ENCODE results near the gene FOXJ1.

Gene FOXJ1

DNA sequence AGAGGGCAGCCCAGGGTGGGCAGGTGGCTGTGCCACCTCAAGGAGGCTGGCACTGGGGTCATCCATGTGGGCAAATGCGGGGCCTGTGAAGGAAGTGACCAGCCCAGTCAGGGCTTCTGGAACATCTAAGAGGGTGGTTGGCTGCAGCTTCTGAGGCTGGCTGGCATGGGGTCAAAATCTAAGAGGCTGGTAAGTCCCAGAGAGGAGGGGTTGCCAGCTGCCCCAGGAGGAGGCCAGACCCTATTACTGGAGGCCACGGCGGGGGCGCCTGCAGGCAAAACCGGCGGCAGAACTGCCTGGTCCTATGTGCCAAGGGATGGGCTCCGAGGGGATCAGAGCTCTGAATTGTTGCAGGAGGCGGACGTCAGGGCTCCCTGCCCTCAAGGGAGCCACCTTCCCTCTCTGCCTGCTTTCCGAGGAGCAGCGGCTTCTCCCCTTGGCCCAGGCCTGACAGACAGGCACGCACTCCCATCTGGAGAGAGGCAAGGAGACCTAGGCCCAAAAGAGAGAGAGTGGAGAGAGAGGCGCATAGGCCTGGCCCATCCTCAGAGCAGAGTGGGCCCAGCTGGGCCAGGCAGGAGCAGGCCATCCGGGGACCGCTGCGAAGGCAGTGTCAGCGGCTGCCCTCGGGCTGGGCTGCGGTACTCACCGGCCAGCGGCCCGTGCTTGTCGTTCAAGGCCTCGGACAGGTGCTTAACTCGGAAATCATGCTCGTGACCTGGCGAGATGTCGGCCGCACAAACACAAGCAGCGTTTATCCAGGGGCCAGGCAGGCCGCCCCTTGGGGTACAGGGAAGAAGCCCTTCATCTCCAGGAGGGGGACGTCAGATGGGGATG is 51.1 kb downstream of the FOXJ1 start:
- no peak for DNase-seq

DNA sequence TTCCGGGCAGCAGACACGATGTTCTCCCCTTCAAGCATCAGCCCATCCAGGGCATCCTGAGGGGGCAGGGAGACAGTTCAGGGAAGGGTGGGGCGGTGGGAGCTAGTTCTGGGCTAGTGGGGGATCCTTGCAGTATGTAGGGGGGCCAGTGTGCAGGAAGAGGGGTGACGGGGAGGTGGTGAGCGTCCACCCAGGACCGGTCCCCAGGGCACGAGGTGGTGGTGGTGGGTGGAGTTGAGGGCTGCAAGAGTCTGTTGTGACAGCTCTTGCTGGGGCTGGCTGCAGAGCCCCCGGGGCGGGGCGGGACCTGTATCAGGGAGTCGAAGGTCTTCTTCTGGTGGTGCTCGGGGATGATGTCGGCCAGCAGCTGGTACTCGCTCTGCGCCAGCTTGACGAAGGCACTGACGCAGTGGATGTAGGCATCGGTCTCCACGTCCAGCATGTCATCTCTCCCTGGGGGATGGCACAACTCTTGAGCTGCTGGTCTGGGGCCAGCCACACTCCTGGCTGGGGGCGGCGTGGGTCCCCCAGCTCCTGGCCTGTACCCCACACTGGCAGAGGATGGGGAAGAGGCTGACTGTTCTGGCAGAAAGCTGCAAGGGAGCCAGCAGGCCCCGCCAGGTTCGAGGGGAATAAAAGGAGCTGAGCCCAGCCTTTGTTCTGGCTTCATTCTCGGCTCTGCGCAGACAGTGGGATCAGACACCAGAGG is 52.0 kb downstream of the FOXJ1 start:
- no peak for DNase-seq

DNA sequence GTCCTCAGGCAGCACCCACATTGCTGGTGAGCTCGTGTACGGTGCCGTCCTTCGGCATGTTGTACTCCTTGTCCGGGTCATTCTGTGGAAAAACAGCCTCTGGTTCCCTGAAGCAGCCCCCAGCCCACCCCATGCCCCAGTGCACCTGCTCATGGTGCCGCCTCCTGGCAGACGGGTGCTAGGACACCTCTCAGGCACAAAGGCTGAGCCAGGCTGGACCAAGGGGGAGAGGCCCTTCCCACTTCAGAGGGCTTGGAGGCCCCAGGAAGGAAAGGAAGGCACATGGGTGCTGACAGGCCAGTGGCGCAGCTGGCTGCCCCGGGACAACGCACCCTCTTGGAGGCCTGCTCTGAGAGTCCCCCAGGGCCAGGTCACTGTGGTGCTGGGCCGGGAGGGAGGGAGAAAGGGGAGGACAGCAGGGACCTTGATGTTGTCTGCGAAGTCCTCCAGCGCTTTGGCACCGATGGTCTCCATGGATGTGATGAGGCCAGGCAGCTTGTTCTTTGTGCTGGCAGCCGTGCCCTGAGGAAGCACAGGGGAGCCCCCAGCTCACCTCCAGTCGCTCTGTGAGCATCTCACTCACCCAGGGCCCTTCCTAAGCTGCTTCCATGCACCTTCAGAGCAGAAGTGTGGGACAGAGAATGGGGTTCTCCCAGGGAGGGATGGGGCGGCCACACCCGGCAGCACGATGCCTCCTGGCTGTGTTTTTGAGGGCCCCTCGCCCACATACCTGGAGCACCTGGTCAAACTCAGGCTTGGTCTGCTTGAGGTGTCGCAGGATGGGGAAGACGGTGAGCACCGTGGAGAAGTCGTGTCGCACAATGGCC is 52.8 kb downstream of the FOXJ1 start:
- no peak for DNase-seq

DNA sequence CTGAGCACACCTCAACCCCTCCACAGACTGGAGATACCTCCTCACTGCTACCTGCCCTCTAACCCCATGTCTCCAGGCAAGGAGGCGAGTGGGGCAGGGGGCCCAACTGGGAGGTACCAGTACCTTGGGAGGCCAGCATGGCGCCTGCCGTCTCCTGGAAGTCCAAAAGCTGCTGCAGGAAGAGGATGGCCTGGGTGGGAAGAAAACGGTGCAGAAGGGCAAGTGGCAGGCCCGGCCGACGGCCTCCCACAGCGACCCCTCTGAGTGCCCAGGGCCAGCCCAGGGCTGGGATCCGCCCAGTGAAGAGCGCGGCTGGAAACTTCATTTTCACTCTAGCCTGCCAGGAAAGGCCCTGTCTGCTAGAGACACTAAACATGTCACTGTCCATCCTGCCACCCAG is 53.5 kb downstream of the FOXJ1 start:
- no peak for DNase-seq

DNA sequence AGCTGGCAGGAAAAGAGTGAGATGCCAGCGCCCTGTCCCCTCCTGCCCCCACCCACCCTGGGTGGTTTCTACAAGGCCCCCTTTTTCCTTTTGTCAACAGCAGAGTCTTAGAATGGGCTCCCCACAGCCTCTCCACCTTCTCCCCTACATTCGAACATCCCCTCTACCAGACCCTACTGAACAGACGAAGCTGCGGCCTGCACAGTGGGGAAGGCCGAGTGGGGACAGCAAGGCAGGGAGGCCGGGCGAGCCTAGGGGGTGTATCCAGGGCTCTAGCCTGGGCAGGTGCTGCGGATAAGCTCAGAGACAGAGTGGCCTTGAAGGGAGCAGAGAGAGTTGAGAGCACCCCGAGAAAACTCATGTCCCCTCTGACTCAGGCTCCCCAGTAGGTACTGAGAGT is 54.7 kb downstream of the FOXJ1 start:
- no peak for DNase-seq

All from stimulated activated naive CD4-positive, alpha-beta T cell treated with Interleukin-2 at 50 U/mL for 16 hours (primary cell).